H9 (cell line): ENCODE results near the gene INSYN1. TPM values are rescaled to one million over a fixed set of nuclear protein-coding genes. Genes with fewer than 3 reads are reported as not detected.

ENCODE experiments used
- DNase-seq: peaks from one replicate; pipeline ENCODE4 v3.0.0-alpha.2; 2017
- H2AFZ ChIP-seq: one replicate; pipeline ENCODE4 v1.6.1; 2013; ENCODE audit warnings: mild to moderate bottlenecking, low read length, control low read depth, moderate library complexity
- H2AK5ac ChIP-seq: 2 replicates; pipeline ENCODE4 v1.6.1; 2013; ENCODE audit warnings: low read length, control low read depth, mixed read lengths; ENCODE audit not compliant: insufficient read length
- H2BK120ac ChIP-seq: one replicate; pipeline ENCODE4 v1.6.1; 2013; ENCODE audit warnings: low read depth, mild to moderate bottlenecking, low read length, control low read depth, inconsistent platforms; ENCODE audit not compliant: poor library complexity, severe bottlenecking
- H2BK12ac ChIP-seq: 2 replicates; pipeline ENCODE4 v1.6.1; 2013; ENCODE audit warnings: low read length, control low read depth, mixed read lengths, low read depth; ENCODE audit not compliant: insufficient read length
- H2BK15ac ChIP-seq: 2 replicates; pipeline ENCODE4 v1.6.1; 2013; ENCODE audit warnings: low read depth, low read length, control low read depth
- H2BK20ac ChIP-seq: one replicate; pipeline ENCODE4 v1.6.1; 2013; ENCODE audit warnings: low read depth, mild to moderate bottlenecking, low read length, control low read depth, inconsistent platforms; ENCODE audit not compliant: poor library complexity, severe bottlenecking
- H2BK5ac ChIP-seq: 2 replicates; pipeline ENCODE4 v1.6.1; 2013; ENCODE audit warnings: low read length, control low read depth, mixed read lengths; ENCODE audit not compliant: insufficient read length
- H3K14ac ChIP-seq: 2 replicates; pipeline ENCODE4 v1.6.1; 2013; ENCODE audit warnings: low read length, control low read depth; ENCODE audit not compliant: insufficient read depth
- H3K18ac ChIP-seq: 2 replicates; pipeline ENCODE4 v1.6.1; 2013; ENCODE audit warnings: low read depth, mild to moderate bottlenecking, mixed read lengths, low read length, control low read depth; ENCODE audit not compliant: insufficient read length
- H3K23ac ChIP-seq: 2 replicates; pipeline ENCODE4 v1.6.1; 2013; ENCODE audit warnings: low read length, control low read depth, mixed read lengths, low read depth; ENCODE audit not compliant: insufficient read length
- H3K23me2 ChIP-seq: 2 replicates; pipeline ENCODE4 v1.6.1; 2013; ENCODE audit warnings: low read depth, mild to moderate bottlenecking, mixed read lengths, low read length, control low read depth; ENCODE audit not compliant: insufficient read length, poor library complexity, severe bottlenecking
- H3K27ac ChIP-seq: 2 replicates; pipeline ENCODE4 v1.5.1; 2013; ENCODE audit warnings: low read length, control low read depth, mixed read lengths, low read depth; ENCODE audit not compliant: insufficient read length
- H3K27me3 ChIP-seq: 2 replicates; pipeline ENCODE4 v1.6.1; 2013; ENCODE audit warnings: low read length, control low read depth, inconsistent platforms; ENCODE audit not compliant: insufficient read depth
- H3K4ac ChIP-seq: 2 replicates; pipeline ENCODE4 v1.6.1; 2013; ENCODE audit warnings: low read depth, mild to moderate bottlenecking, control low read depth, inconsistent platforms, low read length, moderate library complexity
- H3K4me1 ChIP-seq: 2 replicates; pipeline ENCODE4 v1.6.1; 2013; ENCODE audit warnings: low read length, control low read depth, inconsistent platforms; ENCODE audit not compliant: insufficient read depth
- H3K4me2 ChIP-seq: 2 replicates; pipeline ENCODE4 v1.6.1; 2013; ENCODE audit warnings: low read length, control low read depth, mixed read lengths; ENCODE audit not compliant: insufficient read length, insufficient read depth
- H3K56ac ChIP-seq: 2 replicates; pipeline ENCODE4 v1.6.1; 2013; ENCODE audit warnings: low read depth, mild to moderate bottlenecking, mixed read lengths, low read length, control low read depth; ENCODE audit not compliant: insufficient read length
- H3K79me1 ChIP-seq: 2 replicates; pipeline ENCODE4 v1.6.1; 2013; ENCODE audit warnings: low read depth, mild to moderate bottlenecking, moderate library complexity, low read length, control low read depth, inconsistent platforms; ENCODE audit not compliant: insufficient read depth, poor library complexity, severe bottlenecking
- H3K79me2 ChIP-seq: 2 replicates; pipeline ENCODE4 v1.6.1; 2013; ENCODE audit warnings: low read length, control low read depth, inconsistent platforms; ENCODE audit not compliant: insufficient read depth
- H3K9ac ChIP-seq: 2 replicates; pipeline ENCODE4 v1.6.1; 2013; ENCODE audit warnings: low read length, control low read depth, mixed read lengths; ENCODE audit not compliant: insufficient read length; ENCODE audit errors: extremely low read depth
- H3K9me3 ChIP-seq: one replicate; pipeline ENCODE4 v1.6.1; 2013; ENCODE audit warnings: low read depth, low read length, inconsistent platforms; ENCODE audit not compliant: control insufficient read depth
- H3T11ph ChIP-seq: one replicate; pipeline ENCODE4 v1.6.1; 2013; ENCODE audit warnings: mild to moderate bottlenecking, low read length, control low read depth, inconsistent platforms
- H4K20me1 ChIP-seq: one replicate; pipeline ENCODE4 v1.6.1; 2013; ENCODE audit not compliant: control insufficient read depth, insufficient read length, insufficient read depth
- H4K5ac ChIP-seq: 2 replicates; pipeline ENCODE4 v1.6.1; 2013; ENCODE audit warnings: low read depth, mild to moderate bottlenecking, mixed read lengths, low read length, control low read depth; ENCODE audit not compliant: insufficient read length
- H4K8ac ChIP-seq: replicated peaks from 2 replicates; pipeline ENCODE4 v1.6.1; 2013; ENCODE audit warnings: low read length, control low read depth, mixed read lengths, low read depth; ENCODE audit not compliant: insufficient read length
- H4K91ac ChIP-seq: 2 replicates; pipeline ENCODE4 v1.6.1; 2013; ENCODE audit warnings: low read depth, mild to moderate bottlenecking, moderate library complexity, mixed read lengths, low read length, control low read depth; ENCODE audit not compliant: insufficient read length
- H3K27ac Mint-ChIP-seq, 3 experiments: 2 replicates in 2 of 3; 3 replicates in 1 of 3; pipeline ENCODE4 v1.8.0; 2020 to 2021; ENCODE audit warnings: mixed read lengths in 3 of 3, mild to moderate bottlenecking in 1 of 3, moderate library complexity in 1 of 3
- H3K27me3 Mint-ChIP-seq: 2 replicates; pipeline ENCODE4 v1.8.0; 2021; ENCODE audit warnings: low read depth, mild to moderate bottlenecking, moderate library complexity, mixed read lengths
- H3K36me3 Mint-ChIP-seq, 3 experiments: 2 replicates in 2 of 3; 3 replicates in 1 of 3; pipeline ENCODE4 v1.8.0; 2020 to 2021; ENCODE audit warnings: low read depth in 3 of 3, mixed read lengths in 3 of 3; ENCODE audit not compliant: insufficient read depth in 1 of 3
- H3K4me1 Mint-ChIP-seq, 2 experiments: 2 replicates each; pipeline ENCODE4 v1.8.0; 2020; ENCODE audit warnings: mixed read lengths in 2 of 2
- H3K4me3 Mint-ChIP-seq, 2 experiments: 2 replicates in 1 of 2; 3 replicates in 1 of 2; pipeline ENCODE4 v1.8.0; 2020 to 2021; ENCODE audit warnings: mild to moderate bottlenecking in 2 of 2, mixed read lengths in 2 of 2, moderate library complexity in 1 of 2
- H3K9me3 Mint-ChIP-seq, 2 experiments: 2 replicates in 1 of 2; 3 replicates in 1 of 2; pipeline ENCODE4 v1.8.0; 2020; ENCODE audit warnings: mild to moderate bottlenecking in 2 of 2, mixed read lengths in 2 of 2, moderate library complexity in 1 of 2
- CTCF ChIP-seq: fragments of 200-600 bp; sonication (generic); conservative IDR thresholded peaks from 3 replicates; pipeline ENCODE4 v1.8.0; 2021; ENCODE audit warnings: antibody characterized with exemption, mild to moderate bottlenecking
- WGBS: extraction: QIAGEN DNeasy Blood & Tissue Kit; methylation state at CpG from one replicate; pipeline ENCODE4 v1.1.7; 2013; ENCODE audit warnings: missing lambda C conversion rate, low lambda C conversion rate, mixed read lengths; ENCODE audit not compliant: insufficient read length; ENCODE audit errors: extremely low coverage; 5-methylcytosine and 5-hydroxymethylcytosine counted together
- total RNA-seq: library from RNA; stranded (reverse); gene quantifications from 2 replicates; pipeline ENCODE4 v1.2.1, GENCODE V29; 2021

The INSYN1 gene
- total RNA-seq, 1 experiment from 2014 or later, result 1.9 TPM

GRCh38 chr15:73709686-73710085 is 43.5 kb downstream of the INSYN1 start:
- no peak overlapping the region for H3T11ph ChIP-seq
- H3K27ac Mint-ChIP-seq, result no peak overlapping the region
- no peaks in the 10 kb centered on the region for H4K20me1 ChIP-seq
- no peak overlapping the region for H3K27ac ChIP-seq
- DNase-seq, result no peak
- no peaks in the 10 kb centered on the region for H3K4me1 ChIP-seq
- H3K14ac ChIP-seq, result no peak overlapping the region
- H2BK120ac ChIP-seq, result no peak overlapping the region
- H4K8ac ChIP-seq, result no peak overlapping the region
- no peak overlapping the region for H3K9ac ChIP-seq
- H3K23me2 ChIP-seq, result no peaks in the 10 kb centered on the region
- H3K4me2 ChIP-seq, result no peak overlapping the region
- H2AFZ ChIP-seq, result no peak overlapping the region
- no peak overlapping the region for H2BK15ac ChIP-seq
- no peaks in the 10 kb centered on the region for H3K9me3 Mint-ChIP-seq
- no peaks in the 10 kb centered on the region for H3K79me2 ChIP-seq
- H4K5ac ChIP-seq, result no peak overlapping the region
- H2BK20ac ChIP-seq, result no peak overlapping the region
- H3K4ac ChIP-seq, result no peak overlapping the region
- H3K4me1 Mint-ChIP-seq, result no peaks in the 10 kb centered on the region
- no peaks in the 10 kb centered on the region for H3K79me1 ChIP-seq
- H4K91ac ChIP-seq, result no peak overlapping the region
- H3K27me3 ChIP-seq, result no peaks in the 10 kb centered on the region
- peaks cover 33 to 78% (median 63%) of the 10 kb centered on the region in 3 experiments; a peak in 6 of 7 replicates for H3K36me3 Mint-ChIP-seq
- H3K56ac ChIP-seq, result no peak overlapping the region
- no peaks in the 10 kb centered on the region for H3K9me3 ChIP-seq
- no peaks in the 10 kb centered on the region for H3K27me3 Mint-ChIP-seq
- no peak overlapping the region for H3K4me3 Mint-ChIP-seq
- no peak for TF ChIP-seq CTCF
- no peak overlapping the region for H2AK5ac ChIP-seq
- WGBS, result no CpG with 5 or more reads among the region's 4 CpGs
- H2BK5ac ChIP-seq, result no peak overlapping the region
- no peak overlapping the region for H3K18ac ChIP-seq
- no peak overlapping the region for H3K23ac ChIP-seq
- no peak overlapping the region for H2BK12ac ChIP-seq
